ENCODE results near the gene NWD2. TPM values are rescaled to one million over a fixed set of nuclear protein-coding genes. Genes with fewer than 3 reads are reported as not detected.

NWD2 gene
- total and polyA plus RNA-seq, 9 of the 15 experiments (the other 6 are each of a cell fraction or from before 2014, with no cell fraction given) = not detected

GRCh38 chr4:37453281-37453998 lies 208.9 kb downstream of the NWD2 start (continued):
- TF ChIP-seq, protein P1, sequence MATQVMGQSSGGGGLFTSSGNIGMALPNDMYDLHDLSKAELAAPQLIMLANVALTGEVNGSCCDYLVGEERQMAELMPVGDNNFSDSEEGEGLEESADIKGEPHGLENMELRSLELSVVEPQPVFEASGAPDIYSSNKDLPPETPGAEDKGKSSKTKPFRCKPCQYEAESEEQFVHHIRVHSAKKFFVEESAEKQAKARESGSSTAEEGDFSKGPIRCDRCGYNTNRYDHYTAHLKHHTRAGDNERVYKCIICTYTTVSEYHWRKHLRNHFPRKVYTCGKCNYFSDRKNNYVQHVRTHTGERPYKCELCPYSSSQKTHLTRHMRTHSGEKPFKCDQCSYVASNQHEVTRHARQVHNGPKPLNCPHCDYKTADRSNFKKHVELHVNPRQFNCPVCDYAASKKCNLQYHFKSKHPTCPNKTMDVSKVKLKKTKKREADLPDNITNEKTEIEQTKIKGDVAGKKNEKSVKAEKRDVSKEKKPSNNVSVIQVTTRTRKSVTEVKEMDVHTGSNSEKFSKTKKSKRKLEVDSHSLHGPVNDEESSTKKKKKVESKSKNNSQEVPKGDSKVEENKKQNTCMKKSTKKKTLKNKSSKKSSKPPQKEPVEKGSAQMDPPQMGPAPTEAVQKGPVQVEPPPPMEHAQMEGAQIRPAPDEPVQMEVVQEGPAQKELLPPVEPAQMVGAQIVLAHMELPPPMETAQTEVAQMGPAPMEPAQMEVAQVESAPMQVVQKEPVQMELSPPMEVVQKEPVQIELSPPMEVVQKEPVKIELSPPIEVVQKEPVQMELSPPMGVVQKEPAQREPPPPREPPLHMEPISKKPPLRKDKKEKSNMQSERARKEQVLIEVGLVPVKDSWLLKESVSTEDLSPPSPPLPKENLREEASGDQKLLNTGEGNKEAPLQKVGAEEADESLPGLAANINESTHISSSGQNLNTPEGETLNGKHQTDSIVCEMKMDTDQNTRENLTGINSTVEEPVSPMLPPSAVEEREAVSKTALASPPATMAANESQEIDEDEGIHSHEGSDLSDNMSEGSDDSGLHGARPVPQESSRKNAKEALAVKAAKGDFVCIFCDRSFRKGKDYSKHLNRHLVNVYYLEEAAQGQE (IDR thresholded peaks at IDR 0.05; ENCODE audit: borderline replicate concordance) = peak; percentile 27; the same call in 1 of the 2 replicates
- TF ChIP-seq, protein P1 (CRISPR knock-in tag; IDR thresholded peaks at IDR 0.05; ENCODE audit: low read depth) = no peak
- TF ChIP-seq RAD51 (IDR thresholded peaks at IDR 0.05; ENCODE audit: borderline replicate concordance, low read depth) = peak; percentile 71
- TF ChIP-seq CTCF (IDR thresholded peaks at IDR 0.05 in 2 of 3, conservative IDR thresholded peaks at IDR 0.05 in 1 of 3; ENCODE audit: insufficient read depth in 2 of 3, low read depth in 1 of 3, low read length in 3 of 3) = 0 out of 6 replicates have a peak, but pooled peaks of 1 of the 3 experiments have one; percentile 2
- TF ChIP-seq TCF7L2 (IDR thresholded peaks at IDR 0.05; ENCODE audit: low read depth, low read length) = no peak
- TF ChIP-seq RBM25 (IDR thresholded peaks at IDR 0.05; ENCODE audit: low read depth, low read length, severe bottlenecking) = peak; percentile 62
- TF ChIP-seq, protein P2, sequence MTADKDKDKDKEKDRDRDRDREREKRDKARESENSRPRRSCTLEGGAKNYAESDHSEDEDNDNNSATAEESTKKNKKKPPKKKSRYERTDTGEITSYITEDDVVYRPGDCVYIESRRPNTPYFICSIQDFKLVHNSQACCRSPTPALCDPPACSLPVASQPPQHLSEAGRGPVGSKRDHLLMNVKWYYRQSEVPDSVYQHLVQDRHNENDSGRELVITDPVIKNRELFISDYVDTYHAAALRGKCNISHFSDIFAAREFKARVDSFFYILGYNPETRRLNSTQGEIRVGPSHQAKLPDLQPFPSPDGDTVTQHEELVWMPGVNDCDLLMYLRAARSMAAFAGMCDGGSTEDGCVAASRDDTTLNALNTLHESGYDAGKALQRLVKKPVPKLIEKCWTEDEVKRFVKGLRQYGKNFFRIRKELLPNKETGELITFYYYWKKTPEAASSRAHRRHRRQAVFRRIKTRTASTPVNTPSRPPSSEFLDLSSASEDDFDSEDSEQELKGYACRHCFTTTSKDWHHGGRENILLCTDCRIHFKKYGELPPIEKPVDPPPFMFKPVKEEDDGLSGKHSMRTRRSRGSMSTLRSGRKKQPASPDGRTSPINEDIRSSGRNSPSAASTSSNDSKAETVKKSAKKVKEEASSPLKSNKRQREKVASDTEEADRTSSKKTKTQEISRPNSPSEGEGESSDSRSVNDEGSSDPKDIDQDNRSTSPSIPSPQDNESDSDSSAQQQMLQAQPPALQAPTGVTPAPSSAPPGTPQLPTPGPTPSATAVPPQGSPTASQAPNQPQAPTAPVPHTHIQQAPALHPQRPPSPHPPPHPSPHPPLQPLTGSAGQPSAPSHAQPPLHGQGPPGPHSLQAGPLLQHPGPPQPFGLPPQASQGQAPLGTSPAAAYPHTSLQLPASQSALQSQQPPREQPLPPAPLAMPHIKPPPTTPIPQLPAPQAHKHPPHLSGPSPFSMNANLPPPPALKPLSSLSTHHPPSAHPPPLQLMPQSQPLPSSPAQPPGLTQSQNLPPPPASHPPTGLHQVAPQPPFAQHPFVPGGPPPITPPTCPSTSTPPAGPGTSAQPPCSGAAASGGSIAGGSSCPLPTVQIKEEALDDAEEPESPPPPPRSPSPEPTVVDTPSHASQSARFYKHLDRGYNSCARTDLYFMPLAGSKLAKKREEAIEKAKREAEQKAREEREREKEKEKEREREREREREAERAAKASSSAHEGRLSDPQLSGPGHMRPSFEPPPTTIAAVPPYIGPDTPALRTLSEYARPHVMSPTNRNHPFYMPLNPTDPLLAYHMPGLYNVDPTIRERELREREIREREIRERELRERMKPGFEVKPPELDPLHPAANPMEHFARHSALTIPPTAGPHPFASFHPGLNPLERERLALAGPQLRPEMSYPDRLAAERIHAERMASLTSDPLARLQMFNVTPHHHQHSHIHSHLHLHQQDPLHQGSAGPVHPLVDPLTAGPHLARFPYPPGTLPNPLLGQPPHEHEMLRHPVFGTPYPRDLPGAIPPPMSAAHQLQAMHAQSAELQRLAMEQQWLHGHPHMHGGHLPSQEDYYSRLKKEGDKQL (CRISPR knock-in tag; IDR thresholded peaks at IDR 0.05; ENCODE audit: borderline replicate concordance) = no peak
- TF ChIP-seq ZNF584 (CRISPR knock-in tag; IDR thresholded peaks at IDR 0.05; ENCODE audit: low read depth) = no peak
